T1000 (cell line): ENCODE data around the gene IQGAP2.

Experiments
- DNase-seq: peaks from one replicate; lab custom pipeline; 2025; ENCODE audit warnings: mixed read lengths; lab: John Stamatoyannopoulos, UW

Gene IQGAP2

GRCh38 chr5:76689321-76690036 is 286.4 kb downstream of the IQGAP2 start:
- no peak for DNase-seq

- no peak for DNase-seq
Measured at GRCh38 chr5:76690037-76690679, 287.1 kb downstream of the IQGAP2 start.

GRCh38 chr5:76690704-76691466 is 287.8 kb downstream of the IQGAP2 start:
- DNase-seq = no peak

GRCh38 chr5:76691467-76692273 is 288.6 kb downstream of the IQGAP2 start:
- no peak for DNase-seq

- DNase-seq = no peak
Measured at GRCh38 chr5:76692274-76692540, 289.1 kb downstream of the IQGAP2 start.

- no peak for DNase-seq
Measured at GRCh38 chr5:76692651-76693050, 289.6 kb downstream of the IQGAP2 start.

- no peak for DNase-seq
Measured at GRCh38 chr5:76693141-76693540, 290.1 kb downstream of the IQGAP2 start.

GRCh38 chr5:76694317-76694716 is 291.2 kb downstream of the IQGAP2 start:
- no peak for DNase-seq

GRCh38 chr5:76695346-76695745 is 292.3 kb downstream of the IQGAP2 start:
- no peak for DNase-seq

GRCh38 chr5:76696251-76696650 is 293.2 kb downstream of the IQGAP2 start:
- no peak for DNase-seq

GRCh38 chr5:76697670-76698069 is 294.6 kb downstream of the IQGAP2 start:
- DNase-seq = no peak

GRCh38 chr5:76700571-76700970 is 297.5 kb downstream of the IQGAP2 start:
- no peak for DNase-seq

- DNase-seq = no peak
Measured at GRCh38 chr5:76701298-76701697, 298.2 kb downstream of the IQGAP2 start.

GRCh38 chr5:76703707-76704106 is 300.6 kb downstream of the IQGAP2 start:
- DNase-seq = no peak

GRCh38 chr5:76704131-76704663 is 301.1 kb downstream of the IQGAP2 start:
- DNase-seq = no peak

- DNase-seq = no peak
Measured at GRCh38 chr5:76705574-76705973, 302.5 kb downstream of the IQGAP2 start.

GRCh38 chr5:76709762-76710161 is 306.7 kb downstream of the IQGAP2 start:
- no peak for DNase-seq

- no peak for DNase-seq
Measured at GRCh38 chr5:76710991-76711390, 307.9 kb downstream of the IQGAP2 start.

- DNase-seq = no peak
Measured at GRCh38 chr5:76714751-76715485, 311.8 kb downstream of the IQGAP2 start.

- DNase-seq = no peak
Measured at GRCh38 chr5:76715486-76715735, 312.3 kb downstream of the IQGAP2 start.

- peak; percentile 42 for DNase-seq
Measured at GRCh38 chr5:76715736-76716455, 312.8 kb downstream of the IQGAP2 start, which contains the start of gene F2R. Gene F2R (plus strand): TSS chr5:76716126. CDS start chr5:76716308, 182 bp downstream.
